ENCODE measurements around the gene AMPD3.

Gene AMPD3

DNA sequence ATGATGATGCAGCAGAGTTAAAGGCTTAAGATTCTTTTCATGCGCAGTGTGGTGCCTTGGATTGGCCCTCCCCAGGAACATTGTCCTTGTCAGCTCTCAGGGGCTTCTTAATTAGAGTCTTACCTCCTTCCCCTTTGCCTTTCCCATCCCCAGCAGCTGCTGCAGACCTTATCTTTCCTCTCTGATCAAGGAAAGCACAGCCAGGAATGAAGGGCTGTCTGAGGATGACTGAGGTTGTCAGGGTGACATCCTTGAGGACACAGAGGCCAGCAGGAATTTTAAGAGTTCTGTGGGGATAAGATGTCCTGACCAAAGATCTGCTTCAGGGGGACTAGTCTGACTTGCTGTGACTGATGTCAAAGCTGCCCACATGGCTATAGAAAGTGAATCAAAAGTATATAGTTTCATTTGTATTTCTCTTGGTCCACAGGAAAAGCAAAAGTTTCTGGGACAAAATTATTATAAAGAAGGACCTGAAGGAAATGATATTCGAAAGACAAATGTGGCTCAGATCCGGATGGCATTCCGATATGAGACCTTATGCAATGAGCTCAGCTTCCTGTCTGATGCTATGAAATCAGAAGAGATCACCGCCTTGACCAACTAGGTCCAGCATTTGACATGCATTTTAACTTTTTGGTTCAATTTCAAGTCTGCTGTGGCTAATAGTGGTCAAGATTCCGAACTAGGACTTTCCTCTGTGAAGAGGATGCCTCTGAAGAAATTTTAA lies 50.4 kb downstream of the AMPD3 start:
- peak; percentile 50 for DNase-seq

DNA sequence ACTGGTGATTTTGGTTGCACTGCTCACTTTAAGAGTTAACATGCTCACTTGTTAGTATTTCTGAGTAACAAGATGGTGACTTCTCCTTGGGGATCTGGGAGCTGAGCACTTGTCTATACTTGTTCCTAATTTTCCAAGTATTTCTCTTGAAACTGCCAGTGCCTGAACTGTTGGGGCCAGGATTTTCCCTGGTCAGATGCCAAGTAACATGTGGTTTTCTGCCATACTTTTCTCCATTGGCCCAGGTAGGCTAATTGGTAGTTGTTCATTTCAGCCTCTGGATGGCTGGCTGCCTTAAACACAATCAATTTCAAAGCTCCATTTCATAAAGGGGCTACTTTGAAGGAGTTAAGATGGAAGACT lies 50.9 kb downstream of the AMPD3 start:
- DNase-seq: no peak

DNA sequence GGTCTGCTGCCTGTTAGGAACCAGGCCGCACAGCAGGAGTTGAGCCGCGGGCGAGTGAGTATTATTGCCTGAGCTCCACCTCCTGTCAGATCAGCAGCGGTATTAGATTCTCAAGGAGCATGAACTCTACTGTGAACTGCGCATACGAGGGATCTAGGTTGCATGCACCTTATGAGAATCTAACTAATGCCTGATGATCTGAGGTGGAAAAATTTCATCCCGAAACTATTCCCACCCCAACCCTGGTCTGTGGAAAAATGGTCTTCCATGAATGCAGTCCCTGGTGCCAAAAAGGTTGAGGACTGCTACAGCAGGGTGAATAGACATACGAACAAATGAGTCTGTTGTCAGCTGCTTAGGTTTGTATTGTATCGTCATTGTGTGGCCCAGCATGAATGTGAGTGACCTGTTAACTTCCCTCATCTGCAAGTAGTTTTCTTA lies 56.1 kb downstream of the AMPD3 start:
- no peak for DNase-seq

DNA sequence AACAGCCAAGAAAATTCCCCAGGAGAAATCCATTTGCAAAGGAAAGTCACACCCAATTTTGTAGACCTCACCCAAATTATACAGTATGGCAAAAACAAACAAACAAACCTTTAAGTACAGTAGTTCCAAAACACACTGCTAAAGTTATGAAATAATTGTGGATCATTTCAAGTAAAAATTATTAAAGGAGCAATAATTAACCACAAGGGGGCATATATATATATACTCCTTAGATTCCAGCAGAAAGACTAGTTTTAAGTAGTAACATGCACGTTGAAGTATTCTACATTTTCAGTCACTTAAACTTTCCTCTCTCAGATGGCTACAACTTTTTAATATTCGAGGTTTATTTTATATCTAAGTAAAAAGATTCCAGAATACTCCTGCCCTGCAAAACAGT lies 59.1 kb downstream of the AMPD3 start:
- peak; percentile 36 for DNase-seq

DNA sequence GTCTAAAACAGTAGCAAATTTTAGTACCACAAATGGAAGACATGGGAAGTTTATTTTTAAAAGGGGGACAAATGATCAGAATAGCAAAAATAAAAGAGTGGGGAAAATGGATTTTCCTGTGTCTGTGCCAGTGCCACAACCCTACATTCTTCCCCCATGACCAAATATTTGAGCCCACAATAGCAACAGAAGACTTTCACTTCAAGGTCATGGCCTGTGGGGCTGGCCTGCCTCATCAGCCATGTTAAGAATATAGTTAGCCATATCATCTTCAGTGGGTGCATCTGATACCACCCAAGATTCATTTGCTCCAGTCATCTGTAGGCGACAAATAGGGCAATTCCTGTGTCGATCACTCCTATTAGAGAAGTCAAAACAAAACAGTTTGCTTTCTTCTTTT lies 59.6 kb downstream of the AMPD3 start:
- DNase-seq: no peak

DNA sequence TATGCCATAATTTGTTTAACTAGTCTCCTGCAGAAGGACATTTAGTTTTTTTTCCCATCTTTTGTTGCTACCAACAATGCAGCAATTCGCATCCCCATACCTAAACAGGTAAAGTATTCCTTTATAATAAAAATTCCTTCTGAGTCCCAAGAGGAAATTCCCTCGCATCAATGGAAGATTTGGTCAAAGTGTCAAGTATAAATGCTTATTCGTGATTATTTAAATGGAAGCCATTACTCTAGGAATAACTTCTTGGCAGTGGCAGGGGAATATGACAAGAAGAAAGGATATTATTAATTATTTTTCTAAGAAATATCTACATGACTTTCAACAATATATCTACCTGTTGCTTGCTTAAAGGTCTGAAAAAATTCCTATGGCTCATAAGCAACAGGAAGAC lies 60.4 kb downstream of the AMPD3 start:
- DNase-seq: no peak

DNA sequence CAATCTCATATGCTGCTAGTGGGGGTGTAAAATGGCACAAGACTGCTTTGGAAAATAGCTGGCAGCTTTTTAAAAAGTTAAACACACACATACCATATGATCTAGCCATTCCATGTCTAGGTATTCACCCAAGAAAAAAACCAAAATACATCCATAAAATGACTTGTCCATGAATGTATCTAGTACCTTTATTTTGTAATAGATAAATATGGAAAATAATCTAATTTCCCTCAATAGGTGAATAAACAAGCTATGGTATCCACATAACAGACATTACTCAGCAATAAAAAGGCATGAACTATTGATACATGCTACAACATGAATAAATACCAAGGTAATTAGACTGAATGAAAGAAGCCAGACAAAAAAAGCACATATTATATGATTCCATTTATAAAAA lies 63.1 kb downstream of the AMPD3 start:
- DNase-seq: no peak

DNA sequence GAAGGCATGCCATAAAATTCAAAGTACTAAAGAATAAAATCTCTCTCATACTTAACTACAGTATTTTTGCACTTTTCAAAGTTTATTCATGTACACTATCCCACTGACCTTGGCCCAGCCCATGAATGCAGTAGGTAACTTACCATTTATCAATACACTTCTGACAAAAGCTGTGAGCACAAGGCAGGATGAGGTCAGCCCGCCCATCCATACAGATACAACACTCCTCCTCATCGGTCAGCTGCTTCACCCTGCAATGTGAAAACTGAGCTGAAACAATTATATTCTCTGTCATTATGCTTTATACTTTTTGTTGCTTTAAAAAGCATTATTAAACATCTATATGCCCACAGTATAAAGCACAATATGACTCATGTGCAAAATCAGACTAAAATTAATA lies 63.8 kb downstream of the AMPD3 start:
- no peak for DNase-seq

DNA sequence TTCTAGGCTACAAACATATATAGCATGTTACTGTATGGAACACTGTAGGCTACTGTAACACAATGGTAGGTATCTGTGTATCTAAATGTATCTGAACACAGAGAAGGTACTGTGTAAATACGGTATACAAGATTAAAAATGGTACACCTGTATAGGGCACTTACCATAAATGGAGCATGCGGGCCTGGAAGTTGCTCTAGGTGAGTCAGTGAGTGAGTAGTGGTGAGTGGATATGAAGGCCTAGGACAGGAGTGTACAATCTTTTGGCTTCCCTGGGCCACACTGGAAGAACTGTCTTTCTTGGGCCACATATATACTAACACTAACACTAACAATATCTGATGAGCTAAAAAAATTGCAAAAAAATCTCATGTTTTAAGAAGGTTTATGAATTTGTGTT lies 64.6 kb downstream of the AMPD3 start:
- DNase-seq: no peak

DNA sequence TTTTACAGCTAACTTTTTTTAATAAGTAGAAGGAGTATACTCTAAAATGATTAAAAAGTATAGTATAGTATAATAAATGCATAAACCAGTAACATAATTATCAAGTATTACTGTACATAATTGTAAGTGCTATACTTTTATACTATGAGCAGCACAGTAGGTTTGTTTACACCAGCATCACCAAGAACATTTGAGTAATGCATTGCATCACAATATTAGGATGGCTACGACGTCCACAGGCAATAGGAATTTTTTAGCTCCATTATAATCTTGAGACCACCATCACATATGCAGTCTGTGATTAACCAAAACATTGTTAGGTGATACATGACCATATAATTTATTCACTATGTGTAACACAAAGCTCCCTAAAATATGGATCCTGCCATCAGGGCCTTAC lies 65.5 kb downstream of the AMPD3 start:
- no peak for DNase-seq

DNA sequence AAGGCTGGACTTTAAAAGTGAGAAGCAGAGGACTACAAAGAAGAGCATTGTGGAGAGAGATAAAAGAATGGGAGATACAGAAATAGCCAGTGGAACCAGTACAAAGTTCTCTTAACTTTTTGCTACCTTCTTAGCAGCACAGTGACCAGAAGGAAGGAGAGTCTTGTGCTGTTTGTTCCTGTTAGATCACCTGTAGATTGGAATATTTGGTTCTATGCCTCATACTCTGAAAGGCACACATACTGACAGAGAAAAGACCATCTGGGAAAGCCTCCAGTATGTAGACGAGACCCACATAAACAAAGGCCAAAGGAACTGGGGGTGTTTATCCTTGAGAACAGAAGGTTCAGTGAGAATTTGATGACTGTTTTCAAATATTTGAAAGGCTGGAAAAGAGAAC lies 67.2 kb downstream of the AMPD3 start:
- no peak for DNase-seq

DNA sequence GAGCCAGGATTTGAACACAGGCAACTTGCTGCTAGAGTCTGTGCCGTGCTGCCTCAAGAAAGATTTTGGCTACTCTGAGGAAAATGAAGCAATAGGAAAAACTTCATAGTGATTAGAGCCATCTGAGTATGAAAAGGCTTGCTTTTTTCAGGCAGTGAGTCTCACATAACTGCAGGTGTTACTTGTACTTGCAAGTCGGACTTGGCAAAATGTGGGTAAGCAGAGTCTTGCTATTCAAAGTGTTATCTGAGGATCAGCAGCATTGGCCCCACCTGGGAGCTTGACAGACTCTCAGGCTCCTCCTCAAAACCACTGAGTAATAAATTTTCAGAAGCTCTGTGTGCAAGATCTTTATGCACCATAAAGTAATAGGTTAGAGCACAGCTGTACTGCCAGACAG lies 67.9 kb downstream of the AMPD3 start:
- no peak for DNase-seq

DNA sequence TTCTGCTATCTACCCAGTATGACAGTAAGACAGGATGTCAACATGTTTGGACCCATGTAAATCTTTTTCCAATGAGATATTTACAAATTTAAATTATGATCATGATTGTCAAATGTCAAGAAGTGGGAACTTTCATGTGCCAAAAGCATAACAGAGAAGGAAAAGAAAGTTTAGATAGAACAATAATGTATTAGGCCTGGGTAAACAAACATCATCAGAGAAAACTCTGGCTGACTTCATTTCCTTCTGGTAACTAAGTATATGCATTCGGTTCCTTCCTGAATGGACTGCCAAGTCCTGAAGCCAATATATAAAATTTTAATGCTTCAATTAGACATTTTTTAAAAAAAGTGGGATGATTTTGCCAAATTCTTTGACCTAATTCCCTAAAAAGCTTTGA lies 69.4 kb downstream of the AMPD3 start:
- no peak for DNase-seq

DNA sequence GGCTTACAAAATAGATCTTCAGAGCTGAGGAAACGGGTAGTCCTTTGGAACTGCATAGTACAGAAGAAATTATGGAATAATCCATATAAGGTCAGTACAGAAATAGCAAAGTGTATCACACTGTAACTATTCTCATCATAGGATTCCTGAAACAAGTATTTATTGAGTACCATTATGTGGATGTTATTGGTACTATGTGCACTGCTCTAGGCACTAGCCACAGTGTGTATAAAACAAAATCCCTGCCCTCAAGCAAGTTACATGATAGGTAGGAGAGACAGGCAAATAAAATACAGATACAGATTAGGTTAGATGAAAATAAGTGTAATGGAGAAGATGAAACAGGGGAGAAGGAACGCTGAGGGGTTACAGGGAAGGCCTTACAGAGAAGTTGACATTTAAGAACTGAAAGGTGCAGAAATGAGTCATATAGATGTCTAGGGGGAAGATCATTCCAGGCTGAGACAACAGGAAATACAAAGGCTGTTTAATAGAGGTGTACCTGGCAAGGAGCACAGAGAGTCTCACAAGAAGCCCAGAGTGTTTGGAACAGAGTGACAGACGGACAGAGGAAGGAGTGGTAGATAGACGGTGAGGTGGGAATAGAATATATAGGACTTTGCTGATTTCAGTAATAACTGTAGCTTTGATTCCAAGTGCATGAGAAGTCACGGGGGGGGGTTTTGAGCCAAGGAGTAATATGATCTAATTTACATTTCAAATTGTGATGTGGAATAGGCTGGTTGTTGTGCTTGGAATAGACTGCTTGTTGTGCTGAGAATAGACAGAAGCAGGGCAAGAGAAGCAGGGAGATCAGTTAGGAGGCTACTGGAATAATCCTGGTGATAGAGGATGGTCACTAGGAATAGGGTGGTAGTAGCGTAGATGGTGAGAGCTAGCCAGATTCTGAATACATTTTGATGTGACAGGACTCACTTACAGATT lies 72.2 kb downstream of the AMPD3 start:
- no peak for DNase-seq

DNA sequence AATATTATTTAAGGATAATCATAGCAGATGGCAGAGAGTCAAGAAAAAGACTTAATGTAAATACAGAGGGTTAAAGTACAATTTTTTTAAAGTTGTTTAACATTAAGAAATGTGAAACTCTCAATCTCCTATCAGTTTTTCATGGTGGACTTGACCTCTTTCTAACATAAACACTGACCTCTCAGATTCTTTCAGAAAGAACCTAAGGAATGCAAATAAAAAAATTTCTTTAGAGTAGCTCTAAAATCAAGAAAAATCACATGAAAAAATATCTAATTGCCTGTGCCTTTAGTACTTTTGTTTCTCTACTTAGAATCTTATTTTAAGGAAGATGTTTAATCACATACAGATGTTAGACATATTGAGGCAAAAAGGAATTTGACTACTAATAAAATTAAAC lies 73.1 kb downstream of the AMPD3 start:
- no peak for DNase-seq

DNA sequence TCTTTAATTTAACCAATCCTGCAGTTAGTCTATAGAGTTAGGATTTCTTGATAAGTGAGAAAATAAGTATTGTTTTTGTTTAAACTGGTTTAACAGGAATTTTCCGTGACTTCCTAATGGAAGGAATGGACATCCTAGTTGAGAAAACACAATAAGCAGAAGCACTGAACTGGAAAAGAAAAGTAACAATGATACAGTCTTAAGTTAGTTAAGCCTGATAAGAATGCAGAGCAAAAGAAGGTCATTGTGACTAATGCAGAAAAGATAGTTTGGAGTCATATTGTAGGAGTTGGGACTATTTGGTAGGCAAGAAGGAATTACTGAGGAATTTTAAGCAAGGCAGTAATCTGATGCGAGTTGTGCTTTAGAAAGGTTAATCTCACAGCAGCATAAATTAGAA lies 74.2 kb downstream of the AMPD3 start:
- DNase-seq: no peak

DNA sequence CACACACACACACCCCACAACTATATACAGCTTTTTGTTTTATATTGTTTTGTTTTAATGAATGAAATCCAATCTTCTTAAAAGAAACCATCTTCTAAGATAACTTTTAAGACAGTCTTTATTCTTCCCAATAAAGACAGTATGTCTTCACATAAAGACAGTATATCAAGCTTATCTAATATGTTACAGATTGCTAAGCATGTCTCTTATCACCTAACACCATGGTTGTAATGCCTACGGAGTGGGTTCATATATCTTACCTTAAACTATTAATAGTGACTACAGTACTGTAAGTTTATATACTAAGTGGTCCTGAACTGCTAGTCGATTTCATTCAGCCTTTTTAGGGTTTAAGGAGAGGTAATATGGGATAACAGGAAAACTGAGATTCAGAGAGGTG lies 77.5 kb downstream of the AMPD3 start:
- DNase-seq: no peak

DNA sequence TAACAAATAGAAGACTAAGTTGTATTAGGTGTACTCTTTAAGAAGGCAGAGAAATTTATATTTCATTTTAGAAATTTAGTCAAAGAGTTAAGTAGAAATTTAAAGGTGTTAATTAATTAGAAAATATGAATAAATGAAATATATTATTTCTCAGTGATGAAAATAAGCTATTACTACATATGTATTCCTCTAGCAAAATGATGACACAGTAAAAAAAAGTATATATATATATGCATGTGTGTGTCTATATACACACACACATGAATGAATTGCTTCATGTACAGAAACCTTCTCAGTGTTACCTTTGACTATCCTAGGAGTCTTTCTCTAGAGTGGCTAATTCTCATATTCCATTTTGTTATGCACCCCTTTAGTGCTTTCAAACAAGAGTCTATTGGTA lies 78.3 kb downstream of the AMPD3 start:
- no peak for DNase-seq

DNA sequence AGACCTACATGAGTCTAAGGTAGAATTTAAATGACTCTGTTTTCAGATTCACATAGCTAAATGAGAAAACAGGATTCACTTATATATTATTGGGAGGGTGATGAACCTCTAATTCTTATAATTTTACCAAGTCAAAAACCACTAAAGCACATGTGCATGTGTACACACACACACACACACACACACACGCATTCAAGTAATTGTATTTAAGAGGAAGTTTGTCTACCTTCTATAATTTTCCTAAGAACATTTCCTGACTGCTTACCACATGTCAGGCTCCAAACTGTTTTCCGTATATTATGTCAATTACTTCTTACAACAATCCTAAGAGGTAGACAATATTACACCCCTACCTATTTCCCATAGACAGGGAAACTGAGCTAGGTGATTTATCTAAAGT lies 79.3 kb downstream of the AMPD3 start:
- no peak for DNase-seq

DNA sequence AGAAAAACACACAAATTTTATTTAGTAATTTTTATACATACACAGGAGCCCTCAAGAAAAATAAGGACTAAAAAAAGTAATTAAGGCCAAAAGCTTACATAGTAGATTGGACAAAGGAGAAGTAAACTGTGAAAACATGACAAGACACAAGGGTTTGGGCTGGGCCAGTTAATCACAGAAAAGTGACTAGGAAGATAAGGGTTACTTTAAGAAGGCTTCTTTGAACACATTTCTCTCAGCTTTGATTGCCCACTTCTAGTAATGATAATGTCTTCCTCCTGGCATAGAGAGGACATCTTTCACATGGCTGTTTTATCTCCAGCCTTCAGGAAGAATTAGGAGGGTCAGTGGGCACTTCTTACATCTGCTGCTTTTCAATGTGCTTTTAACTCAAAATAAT lies 82.5 kb downstream of the AMPD3 start:
- no peak for DNase-seq

DNA sequence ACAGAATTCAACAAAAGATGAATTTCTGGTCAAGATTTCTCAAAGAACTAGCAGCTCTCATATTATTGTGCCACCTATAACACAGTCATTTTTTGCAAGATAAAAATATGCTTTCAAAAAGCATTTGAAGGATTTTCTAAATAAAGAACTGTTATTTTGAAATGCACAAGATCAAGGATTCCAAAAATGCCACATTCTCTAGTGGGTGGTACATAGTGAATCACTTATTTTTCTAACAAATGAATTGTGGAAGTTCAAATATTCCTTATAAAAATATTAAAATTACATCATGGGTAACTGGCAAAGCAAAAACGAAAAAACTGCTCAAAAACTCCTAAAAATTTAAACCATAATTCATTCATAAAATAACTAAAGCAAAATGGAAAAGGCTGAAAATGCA lies 83.9 kb downstream of the AMPD3 start:
- no peak for DNase-seq

DNA sequence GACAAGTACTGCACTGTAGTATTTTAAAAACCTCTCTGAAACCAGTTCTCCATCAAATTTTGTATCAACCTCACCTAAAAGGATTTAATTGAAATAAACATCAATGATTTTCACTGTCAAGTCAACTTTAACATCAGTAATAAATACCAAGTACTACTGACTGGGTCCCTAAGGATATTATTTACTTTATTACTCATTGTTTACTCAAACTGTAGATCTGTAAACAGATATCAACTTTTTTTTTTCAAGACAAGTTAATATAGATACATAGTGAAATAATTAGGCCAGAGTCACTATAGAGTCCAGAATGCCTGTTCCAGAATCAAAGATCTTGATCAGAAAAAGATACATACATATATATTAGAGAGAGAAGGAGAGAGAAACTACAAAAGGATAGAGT lies 84.3 kb downstream of the AMPD3 start:
- DNase-seq: no peak

DNA sequence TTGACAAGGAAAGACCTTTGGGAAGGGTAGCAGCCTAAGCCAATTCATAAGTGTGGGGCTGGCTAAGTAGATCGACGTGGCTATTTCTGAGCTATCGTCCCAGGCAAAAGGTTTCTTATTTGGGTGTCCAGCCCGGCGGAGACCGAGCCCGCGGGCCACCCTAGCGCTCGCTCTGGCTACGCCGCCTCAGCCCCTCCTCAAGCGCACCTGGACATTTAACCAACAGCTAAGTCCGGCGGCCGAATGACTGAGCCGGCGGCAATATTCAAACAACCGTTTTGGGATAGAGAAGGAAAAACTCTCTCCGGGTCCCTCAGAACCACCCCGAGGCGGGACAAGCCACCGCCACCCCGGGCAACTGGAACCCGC lies 85.5 kb downstream of the AMPD3 start:
- DNase-seq: peak; percentile 9

DNA sequence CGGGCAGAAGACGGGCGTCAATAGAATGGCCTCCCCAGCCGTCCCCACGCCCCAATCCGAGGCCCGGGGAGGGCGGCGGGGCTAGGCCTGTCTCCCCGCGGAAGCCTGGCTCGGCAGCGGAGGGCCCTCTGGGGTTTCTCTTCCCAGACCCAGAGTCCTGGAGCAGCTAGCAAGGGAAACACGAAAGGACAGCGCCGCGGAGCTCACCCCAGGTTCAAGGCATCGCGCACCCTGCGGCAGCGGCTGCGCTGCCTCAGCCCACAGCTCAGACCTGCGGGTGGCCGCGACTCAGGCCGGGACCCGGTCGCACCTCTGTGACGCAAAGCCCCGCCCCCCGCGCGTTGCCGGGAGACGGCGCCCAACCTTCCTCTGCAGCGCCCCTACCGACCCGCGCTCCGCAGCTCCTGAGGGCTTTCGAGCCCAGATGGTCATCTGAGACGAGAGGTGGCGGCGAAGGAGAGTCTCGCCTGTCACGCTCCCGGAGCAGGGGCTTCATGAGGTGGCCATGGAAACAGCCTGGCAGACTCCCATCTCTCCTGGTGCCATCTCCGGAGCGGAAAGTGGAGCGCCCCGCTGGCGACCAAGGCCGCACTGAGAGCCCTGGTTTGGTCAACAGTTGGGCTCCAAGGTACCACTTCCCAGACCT lies 86.0 kb downstream of the AMPD3 start, which contains the start of gene RNF141:
TSS of gene RNF141 (minus strand) at position 273 of the 646 bp plus-strand sequence. CDS start 7,029 bp downstream, outside the sequence.
- peak; percentile 91 for DNase-seq

Measured in inflammatory macrophage treated with lipopolysaccharide for 4 hours (primary cell).